MM.1S (cell line): ENCODE results near the gene ARMC10.

Experiments
- DNase-seq: peaks from one replicate; pipeline ENCODE4 v3.0.0-alpha.2; 2015
- H2AFZ ChIP-seq: fragments of 300-600 bp; sonication (generic); 2 replicates; pipeline ENCODE4 v1.6.0; 2016; ENCODE audit warnings: antibody characterized with exemption, low read length
- H3F3A ChIP-seq: fragments of 300-600 bp; sonication (generic); 2 replicates; pipeline ENCODE4 v1.6.1; 2016; ENCODE audit warnings: mild to moderate bottlenecking, antibody characterized with exemption, low read length, moderate library complexity, mixed read lengths; ENCODE audit not compliant: insufficient read depth
- H3K27ac ChIP-seq: fragments of 300-600 bp; sonication (generic); 2 replicates; pipeline ENCODE4 v1.5.1; 2016; ENCODE audit warnings: mild to moderate bottlenecking, low read length
- H3K27me3 ChIP-seq: fragments of 300-600 bp; sonication (generic); replicated peaks from 2 replicates; pipeline ENCODE4 v1.6.0; 2016; ENCODE audit warnings: low read length; ENCODE audit not compliant: insufficient read depth
- H3K36me3 ChIP-seq: fragments of 300-600 bp; sonication (generic); replicated peaks from 2 replicates; pipeline ENCODE4 v1.6.1; 2016; ENCODE audit warnings: mild to moderate bottlenecking, low read length, mixed read lengths; ENCODE audit not compliant: insufficient read depth
- H3K4me1 ChIP-seq: fragments of 300-600 bp; sonication (generic); 2 replicates; pipeline ENCODE4 v1.6.1; 2016; ENCODE audit warnings: low read length, mixed read lengths
- H3K4me2 ChIP-seq: fragments of 300-600 bp; sonication (generic); 2 replicates; pipeline ENCODE4 v1.6.0; 2016; ENCODE audit warnings: low read depth, low read length
- H3K4me3 ChIP-seq: fragments of 300-600 bp; sonication (generic); 2 replicates; pipeline ENCODE4 v1.5.1; 2016; ENCODE audit warnings: low read length, mixed read lengths
- H3K79me2 ChIP-seq: fragments of 300-600 bp; sonication (generic); 2 replicates; pipeline ENCODE4 v1.6.1; 2016; ENCODE audit warnings: mixed run types, low read length, mixed read lengths
- H3K9ac ChIP-seq: fragments of 300-600 bp; sonication (generic); 2 replicates; pipeline ENCODE4 v1.6.1; 2016; ENCODE audit warnings: low read length, mixed read lengths
- H3K9me2 ChIP-seq: fragments of 300-600 bp; sonication (generic); replicated peaks from 2 replicates; pipeline ENCODE4 v1.6.1; 2016; ENCODE audit warnings: mild to moderate bottlenecking, low read length, mixed read lengths; ENCODE audit not compliant: insufficient read depth
- H3K9me3 ChIP-seq: fragments of 300-600 bp; sonication (generic); replicated peaks from 2 replicates; pipeline ENCODE4 v1.6.1; 2016; ENCODE audit warnings: mild to moderate bottlenecking, low read length, mixed read lengths; ENCODE audit not compliant: insufficient read depth
- H4K20me1 ChIP-seq: fragments of 300-600 bp; sonication (generic); 2 replicates; pipeline ENCODE4 v1.6.1; 2016; ENCODE audit warnings: mild to moderate bottlenecking, low read length, moderate library complexity, mixed read lengths; ENCODE audit not compliant: insufficient read depth
- EZH2 ChIP-seq: fragments of 300-600 bp; sonication (generic); optimal IDR thresholded peaks from 2 replicates; pipeline ENCODE3; 2017; ENCODE audit warnings: low read depth, mild to moderate bottlenecking, antibody characterized with exemption, low read length, mixed read lengths
- EZH2phosphoT487 ChIP-seq: fragments of 300-600 bp; sonication (generic); IDR thresholded peaks from 2 replicates; pipeline ENCODE4 v1.6.1; 2018; ENCODE audit warnings: antibody characterized with exemption, low read length
- TF ChIP-seq, protein P1 (sequence below): fragments of 300-600 bp; sonication (generic); IDR thresholded peaks from 2 replicates; pipeline ENCODE4 v1.5.1; 2016; ENCODE audit warnings: antibody characterized with exemption, low read length, mixed read lengths

The ARMC10 gene

GRCh38 chr7:103116991-103117390, 42.1 kb downstream of the ARMC10 start:
- H3K9me2 ChIP-seq: no peaks in the 10 kb centered on the region
- no peaks in the 10 kb centered on the region for H3K9me3 ChIP-seq
- H3K4me3 ChIP-seq: no peak overlapping the region
- no peaks in the 10 kb centered on the region for H3K36me3 ChIP-seq
- H3K9ac ChIP-seq: no peak overlapping the region
- no peaks in the 10 kb centered on the region for H3K27me3 ChIP-seq
- H3K4me2 ChIP-seq: no peak overlapping the region
- TF ChIP-seq EZH2 (no peak), EZH2phosphoT487 (no peak)
- TF ChIP-seq, protein P1, sequence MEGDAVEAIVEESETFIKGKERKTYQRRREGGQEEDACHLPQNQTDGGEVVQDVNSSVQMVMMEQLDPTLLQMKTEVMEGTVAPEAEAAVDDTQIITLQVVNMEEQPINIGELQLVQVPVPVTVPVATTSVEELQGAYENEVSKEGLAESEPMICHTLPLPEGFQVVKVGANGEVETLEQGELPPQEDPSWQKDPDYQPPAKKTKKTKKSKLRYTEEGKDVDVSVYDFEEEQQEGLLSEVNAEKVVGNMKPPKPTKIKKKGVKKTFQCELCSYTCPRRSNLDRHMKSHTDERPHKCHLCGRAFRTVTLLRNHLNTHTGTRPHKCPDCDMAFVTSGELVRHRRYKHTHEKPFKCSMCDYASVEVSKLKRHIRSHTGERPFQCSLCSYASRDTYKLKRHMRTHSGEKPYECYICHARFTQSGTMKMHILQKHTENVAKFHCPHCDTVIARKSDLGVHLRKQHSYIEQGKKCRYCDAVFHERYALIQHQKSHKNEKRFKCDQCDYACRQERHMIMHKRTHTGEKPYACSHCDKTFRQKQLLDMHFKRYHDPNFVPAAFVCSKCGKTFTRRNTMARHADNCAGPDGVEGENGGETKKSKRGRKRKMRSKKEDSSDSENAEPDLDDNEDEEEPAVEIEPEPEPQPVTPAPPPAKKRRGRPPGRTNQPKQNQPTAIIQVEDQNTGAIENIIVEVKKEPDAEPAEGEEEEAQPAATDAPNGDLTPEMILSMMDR: no peak
- H2AFZ ChIP-seq: no peak overlapping the region
- DNase-seq: no peak
- no peak overlapping the region for H3K27ac ChIP-seq
- H3F3A ChIP-seq: no peaks in the 10 kb centered on the region
- no peaks in the 10 kb centered on the region for H3K4me1 ChIP-seq
- H4K20me1 ChIP-seq: no peaks in the 10 kb centered on the region
- no peaks in the 10 kb centered on the region for H3K79me2 ChIP-seq

DNA sequence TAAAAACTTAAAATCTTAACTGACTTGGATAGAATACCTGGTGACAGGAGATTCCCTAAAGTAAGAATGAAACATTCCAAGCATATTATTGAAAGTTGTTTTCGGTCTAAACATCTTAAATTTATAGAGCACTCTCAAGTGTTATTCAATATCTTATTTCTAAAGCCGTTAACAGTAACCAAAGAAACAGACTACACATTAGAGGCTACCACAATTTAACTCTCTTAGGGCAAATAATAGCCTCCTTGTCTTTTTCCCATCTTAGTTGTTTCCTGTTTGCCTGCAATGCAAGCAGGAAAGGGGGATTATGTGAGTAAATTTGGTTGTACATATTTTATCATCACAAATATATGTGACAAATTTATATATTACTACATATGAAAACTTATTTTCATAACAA, 42.5 kb downstream of the ARMC10 start:
- Histone ChIP-seq H4K20me1 (no peaks in the 10 kb centered on the region), H3K9ac (no peak overlapping the region), H3K27me3 (no peaks in the 10 kb centered on the region), H3K9me3 (no peaks in the 10 kb centered on the region), H2AFZ (no peak overlapping the region), H3F3A (no peaks in the 10 kb centered on the region), H3K9me2 (no peaks in the 10 kb centered on the region), H3K36me3 (no peaks in the 10 kb centered on the region), H3K4me3 (no peak overlapping the region), H3K79me2 (no peaks in the 10 kb centered on the region), H3K4me2 (no peak overlapping the region), H3K27ac (no peak overlapping the region), H3K4me1 (no peaks in the 10 kb centered on the region)
- DNase-seq: no peak
- no peak for TF ChIP-seq EZH2phosphoT487
- TF ChIP-seq EZH2: no peak
- TF ChIP-seq, protein P1: no peak

DNA sequence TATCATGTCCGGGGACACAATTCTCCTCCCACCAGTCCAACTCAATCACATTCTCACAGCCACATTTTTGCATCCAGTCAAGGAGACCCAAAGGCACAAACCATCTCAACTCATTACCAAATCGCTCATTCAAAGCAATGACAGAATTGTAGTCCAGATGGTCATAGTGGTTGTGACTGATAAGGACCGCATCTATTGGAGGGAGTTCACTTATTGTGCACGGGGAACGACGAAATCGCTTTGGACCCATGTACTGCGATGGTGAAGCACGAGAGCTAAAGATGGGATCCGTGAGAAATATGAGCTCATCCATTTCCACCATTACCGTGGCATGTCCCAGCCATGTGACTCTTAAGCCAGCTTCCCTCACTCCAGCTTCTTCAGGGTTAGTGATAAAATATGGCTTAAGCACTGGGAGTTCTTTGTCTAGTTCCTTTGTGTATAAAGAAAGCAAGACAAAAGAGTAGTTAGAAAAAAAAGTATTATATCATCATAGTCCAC, 44.9 kb downstream of the ARMC10 start:
- no peaks in the 10 kb centered on the region for H3K9me2 ChIP-seq
- H3K9ac ChIP-seq: no peak overlapping the region
- H3F3A ChIP-seq: no peaks in the 10 kb centered on the region
- H3K4me1 ChIP-seq: no peaks in the 10 kb centered on the region
- H4K20me1 ChIP-seq: no peaks in the 10 kb centered on the region
- H3K9me3 ChIP-seq: no peaks in the 10 kb centered on the region
- H3K27ac ChIP-seq: no peak overlapping the region
- no peaks in the 10 kb centered on the region for H3K27me3 ChIP-seq
- H3K4me3 ChIP-seq: no peak overlapping the region
- DNase-seq: no peak
- H3K79me2 ChIP-seq: no peaks in the 10 kb centered on the region
- TF ChIP-seq EZH2phosphoT487: no peak
- TF ChIP-seq EZH2: no peak
- TF ChIP-seq, protein P1: no peak
- no peaks in the 10 kb centered on the region for H3K36me3 ChIP-seq
- H2AFZ ChIP-seq: no peak overlapping the region
- H3K4me2 ChIP-seq: no peak overlapping the region
